Measurements from ENCODE around the gene RNU6-7.

- no peak for TF ChIP-seq POLR2A (IDR thresholded peaks at IDR 0.05)
- TF ChIP-seq, protein P1, sequence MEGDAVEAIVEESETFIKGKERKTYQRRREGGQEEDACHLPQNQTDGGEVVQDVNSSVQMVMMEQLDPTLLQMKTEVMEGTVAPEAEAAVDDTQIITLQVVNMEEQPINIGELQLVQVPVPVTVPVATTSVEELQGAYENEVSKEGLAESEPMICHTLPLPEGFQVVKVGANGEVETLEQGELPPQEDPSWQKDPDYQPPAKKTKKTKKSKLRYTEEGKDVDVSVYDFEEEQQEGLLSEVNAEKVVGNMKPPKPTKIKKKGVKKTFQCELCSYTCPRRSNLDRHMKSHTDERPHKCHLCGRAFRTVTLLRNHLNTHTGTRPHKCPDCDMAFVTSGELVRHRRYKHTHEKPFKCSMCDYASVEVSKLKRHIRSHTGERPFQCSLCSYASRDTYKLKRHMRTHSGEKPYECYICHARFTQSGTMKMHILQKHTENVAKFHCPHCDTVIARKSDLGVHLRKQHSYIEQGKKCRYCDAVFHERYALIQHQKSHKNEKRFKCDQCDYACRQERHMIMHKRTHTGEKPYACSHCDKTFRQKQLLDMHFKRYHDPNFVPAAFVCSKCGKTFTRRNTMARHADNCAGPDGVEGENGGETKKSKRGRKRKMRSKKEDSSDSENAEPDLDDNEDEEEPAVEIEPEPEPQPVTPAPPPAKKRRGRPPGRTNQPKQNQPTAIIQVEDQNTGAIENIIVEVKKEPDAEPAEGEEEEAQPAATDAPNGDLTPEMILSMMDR (IDR thresholded peaks at IDR 0.05): no peak
Observed at GRCh38 chr14:32195636-32196035, 6.2 kb upstream of the RNU6-7 start.
